ENCODE data around the gene SLC22A5.

DNA sequence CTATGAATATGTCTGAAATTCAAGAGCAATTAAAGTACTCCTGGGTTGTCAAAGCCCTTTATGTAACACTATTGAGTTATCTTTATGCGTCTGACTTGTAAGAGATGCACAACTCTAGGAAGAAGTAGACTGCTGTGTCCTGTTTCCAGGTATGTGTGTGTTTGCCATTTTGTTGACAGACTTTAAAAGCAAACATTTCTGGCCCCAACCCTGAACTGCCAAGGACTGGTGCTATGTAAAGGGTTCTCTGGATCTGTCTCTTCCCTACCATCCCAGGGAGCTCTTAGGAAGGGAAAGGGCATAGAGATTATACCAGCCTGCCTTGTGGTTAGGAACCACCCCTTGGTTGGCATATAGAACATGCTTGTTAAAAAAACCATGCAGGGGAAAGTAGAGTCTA lies 12.1 kb downstream of the SLC22A5 start:
- TF ChIP-seq EZH2 (IDR thresholded peaks at IDR 0.05; ENCODE audit: borderline replicate concordance, low read length): no peak
- TF ChIP-seq, protein P1, sequence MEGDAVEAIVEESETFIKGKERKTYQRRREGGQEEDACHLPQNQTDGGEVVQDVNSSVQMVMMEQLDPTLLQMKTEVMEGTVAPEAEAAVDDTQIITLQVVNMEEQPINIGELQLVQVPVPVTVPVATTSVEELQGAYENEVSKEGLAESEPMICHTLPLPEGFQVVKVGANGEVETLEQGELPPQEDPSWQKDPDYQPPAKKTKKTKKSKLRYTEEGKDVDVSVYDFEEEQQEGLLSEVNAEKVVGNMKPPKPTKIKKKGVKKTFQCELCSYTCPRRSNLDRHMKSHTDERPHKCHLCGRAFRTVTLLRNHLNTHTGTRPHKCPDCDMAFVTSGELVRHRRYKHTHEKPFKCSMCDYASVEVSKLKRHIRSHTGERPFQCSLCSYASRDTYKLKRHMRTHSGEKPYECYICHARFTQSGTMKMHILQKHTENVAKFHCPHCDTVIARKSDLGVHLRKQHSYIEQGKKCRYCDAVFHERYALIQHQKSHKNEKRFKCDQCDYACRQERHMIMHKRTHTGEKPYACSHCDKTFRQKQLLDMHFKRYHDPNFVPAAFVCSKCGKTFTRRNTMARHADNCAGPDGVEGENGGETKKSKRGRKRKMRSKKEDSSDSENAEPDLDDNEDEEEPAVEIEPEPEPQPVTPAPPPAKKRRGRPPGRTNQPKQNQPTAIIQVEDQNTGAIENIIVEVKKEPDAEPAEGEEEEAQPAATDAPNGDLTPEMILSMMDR (conservative IDR thresholded peaks at IDR 0.05 in 1 of 2, IDR thresholded peaks at IDR 0.05 in 1 of 2; ENCODE audit: extremely low read depth in 1 of 2, insufficient read depth in 1 of 2, low read depth in 1 of 2, low read length in 2 of 2): no peak
